ENCODE data around the gene IL3.

DNA sequence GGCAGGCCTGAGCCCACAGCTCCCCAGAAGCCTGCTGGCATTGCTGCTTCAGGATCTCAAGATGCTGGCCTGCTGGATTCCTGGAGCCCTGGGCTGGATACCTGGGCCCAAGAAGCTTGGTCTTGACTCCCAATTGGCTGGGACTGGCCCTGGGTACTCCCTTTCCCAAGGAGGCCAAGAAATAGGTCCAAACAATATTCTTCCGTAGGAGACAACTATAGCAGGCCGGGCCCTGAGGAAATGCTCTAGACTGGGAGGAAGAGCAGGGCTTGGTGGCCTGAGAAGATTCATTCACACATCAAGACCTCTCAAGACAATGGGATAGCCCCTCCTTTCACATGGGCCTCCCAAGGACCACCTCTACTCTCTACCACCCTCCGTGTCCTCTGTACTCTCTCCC is 21.0 kb downstream of the IL3 start:
- TF ChIP-seq, protein P1, sequence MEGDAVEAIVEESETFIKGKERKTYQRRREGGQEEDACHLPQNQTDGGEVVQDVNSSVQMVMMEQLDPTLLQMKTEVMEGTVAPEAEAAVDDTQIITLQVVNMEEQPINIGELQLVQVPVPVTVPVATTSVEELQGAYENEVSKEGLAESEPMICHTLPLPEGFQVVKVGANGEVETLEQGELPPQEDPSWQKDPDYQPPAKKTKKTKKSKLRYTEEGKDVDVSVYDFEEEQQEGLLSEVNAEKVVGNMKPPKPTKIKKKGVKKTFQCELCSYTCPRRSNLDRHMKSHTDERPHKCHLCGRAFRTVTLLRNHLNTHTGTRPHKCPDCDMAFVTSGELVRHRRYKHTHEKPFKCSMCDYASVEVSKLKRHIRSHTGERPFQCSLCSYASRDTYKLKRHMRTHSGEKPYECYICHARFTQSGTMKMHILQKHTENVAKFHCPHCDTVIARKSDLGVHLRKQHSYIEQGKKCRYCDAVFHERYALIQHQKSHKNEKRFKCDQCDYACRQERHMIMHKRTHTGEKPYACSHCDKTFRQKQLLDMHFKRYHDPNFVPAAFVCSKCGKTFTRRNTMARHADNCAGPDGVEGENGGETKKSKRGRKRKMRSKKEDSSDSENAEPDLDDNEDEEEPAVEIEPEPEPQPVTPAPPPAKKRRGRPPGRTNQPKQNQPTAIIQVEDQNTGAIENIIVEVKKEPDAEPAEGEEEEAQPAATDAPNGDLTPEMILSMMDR (IDR thresholded peaks at IDR 0.05; ENCODE audit: low read depth, low read length, poor library complexity, severe bottlenecking), result no peak
- TF ChIP-seq EZH2phosphoT487 (IDR thresholded peaks at IDR 0.05; ENCODE audit: borderline replicate concordance, low read length), result no peak
